Caki2 (cell line): ENCODE measurements around the gene DBI. TPM values are rescaled to one million over a fixed set of nuclear protein-coding genes. Genes with fewer than 3 reads are reported as not detected.
"Not testable (repeated sequence)": the region's sequence is repeated elsewhere in the genome, so short reads cannot be mapped to it uniquely, and the experiment has no call there.

ENCODE experiments used
- DNase-seq: peaks from one replicate; pipeline ENCODE4 v3.0.0-alpha.2; 2015; ENCODE audit warnings: low read depth
- in situ Hi-C: cut with HindIII; loops from 2 replicates; pipeline ENCODE4 v1.10.0; 2016; ENCODE audit warnings: low sequenced_read_pairs, low pct_unique_long_range_greater_than_20kb, mixed read lengths
- total RNA-seq: library from RNA; depleted of rRNA; stranded (reverse); fragments of >200 nt; shearing (Covaris generic); gene quantifications from 2 replicates; pipeline ENCODE4 v1.2.3, GENCODE V29; 2014; ENCODE audit warnings: low replicate concordance

Gene DBI
- total RNA-seq, 1 experiment from 2014 or later, result 107 TPM

DNA sequence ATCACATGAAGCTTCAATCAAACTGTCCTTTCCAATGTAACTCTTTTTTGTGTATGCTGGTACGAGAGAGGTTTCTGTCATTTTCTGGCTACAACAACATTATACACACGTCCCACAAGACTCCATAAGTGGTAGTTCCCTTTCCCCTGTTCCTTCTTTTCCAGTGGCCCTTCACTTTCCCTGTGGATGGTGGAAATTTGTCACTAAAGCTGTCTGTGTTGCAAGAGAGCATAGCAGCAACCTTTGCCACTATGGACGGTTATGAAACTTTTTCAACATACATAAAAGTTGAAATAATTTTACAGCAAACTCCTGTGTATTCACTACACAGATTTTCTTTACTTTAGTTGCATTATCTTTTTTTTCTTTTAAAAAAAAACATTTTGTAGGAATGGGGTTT is 18.7 kb downstream of the DBI start:
- in situ Hi-C loops, result no loop called here
- DNase-seq, result no peak

GRCh38 chr2:119387381-119388129 is 20.8 kb downstream of the DBI start:
- peak; percentile 96 for DNase-seq

DNA sequence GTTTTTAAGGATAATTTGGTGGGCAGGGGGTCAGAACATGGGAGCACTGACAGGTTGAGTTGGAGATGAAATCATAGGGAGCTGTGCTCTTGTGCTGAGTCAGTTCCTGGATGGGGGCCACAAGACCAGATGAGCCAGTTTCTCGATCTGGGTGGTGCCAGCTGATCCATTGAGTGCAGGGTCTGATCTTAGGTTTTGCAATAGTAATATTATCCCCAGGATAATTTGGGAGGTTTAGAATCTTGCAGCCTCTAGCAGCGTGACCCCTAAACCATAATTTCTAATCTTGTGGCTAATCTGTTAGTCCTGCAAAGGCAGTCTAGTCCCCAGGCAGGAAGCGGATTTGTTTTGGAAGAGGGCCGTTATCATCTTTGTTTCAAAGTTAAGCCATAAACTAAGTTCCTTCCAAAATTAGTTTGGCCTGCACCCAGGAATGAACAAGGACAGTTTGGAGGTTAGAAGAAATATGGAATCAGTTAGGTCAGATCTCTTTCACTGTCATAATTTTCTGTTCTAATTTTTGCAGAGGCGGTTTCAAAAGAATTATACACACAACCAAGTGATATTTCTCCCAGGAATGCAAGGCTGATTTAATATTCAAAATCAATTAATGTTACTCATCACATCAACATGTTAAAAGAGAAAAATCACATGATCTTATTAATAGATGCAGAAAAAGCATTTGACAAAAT is 23.0 kb downstream of the DBI start:
- DNase-seq, result no peak
- in situ Hi-C loops, result no loop called here

More at GRCh38 chr2:119387381-119388129, 20.8 kb downstream of the DBI start:
- in situ Hi-C loops, result no loop called here

DNA sequence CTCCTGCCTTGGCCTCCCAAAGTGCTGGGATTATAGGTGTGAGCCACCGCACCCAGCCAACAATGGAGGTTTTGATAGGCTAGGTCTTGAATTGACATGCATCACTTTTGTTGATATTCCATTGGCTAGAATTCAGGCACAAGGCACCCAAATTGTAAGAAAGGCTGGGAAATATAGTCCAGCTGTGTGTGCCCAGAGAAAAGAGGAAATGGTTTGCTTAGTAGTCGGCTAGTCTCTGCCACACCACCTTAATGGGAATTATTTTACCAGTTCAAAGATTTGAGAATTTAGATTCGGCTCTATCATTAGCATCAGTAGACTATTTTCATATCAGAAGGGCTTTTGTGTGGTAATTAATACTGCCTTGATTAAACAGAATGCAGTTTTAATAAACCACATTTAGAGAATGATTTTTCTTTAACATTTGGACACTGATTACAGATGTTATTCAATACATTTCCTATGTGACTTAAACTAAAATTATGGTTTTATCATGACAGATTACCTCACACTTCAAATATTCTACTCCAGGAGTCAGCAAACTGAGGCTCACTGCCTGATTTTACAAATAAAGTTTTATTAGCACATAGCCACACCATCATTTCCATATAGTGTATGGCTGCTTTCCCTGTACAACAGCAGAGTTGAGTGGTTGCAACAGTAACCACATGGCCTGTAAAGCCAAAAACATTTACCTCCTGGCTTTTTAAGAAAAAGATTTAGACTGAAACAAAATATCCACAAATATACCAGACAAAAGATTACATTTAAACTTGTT is 27.4 kb downstream of the DBI start:
- DNase-seq, result no peak
- in situ Hi-C loops, result no loop called here

- in situ Hi-C loops, result no loop called here
- DNase-seq, result no peak
These were observed 30.4 kb downstream of the DBI start for GRCh38 chr2:119397196-119397595.

GRCh38 chr2:119402106-119402505 is 35.3 kb downstream of the DBI start:
- in situ Hi-C loops, result loop anchor here (10.0 kb wide), 1 partner anchor 73 kb away; no protein-coding TSS in a partner anchor
- no peak for DNase-seq

- no peak for DNase-seq
- in situ Hi-C loops, result loop anchor here (10.0 kb wide), 1 partner anchor 72 kb away; no protein-coding TSS in a partner anchor
These were observed 36.1 kb downstream of the DBI start for GRCh38 chr2:119402645-119403560.

- not testable (repeated sequence) for DNase-seq
- in situ Hi-C loops, result loop anchor here (10.0 kb wide), 1 partner anchor 71 kb away; no protein-coding TSS in a partner anchor
These were observed 36.8 kb downstream of the DBI start for GRCh38 chr2:119403618-119404017.

DNA sequence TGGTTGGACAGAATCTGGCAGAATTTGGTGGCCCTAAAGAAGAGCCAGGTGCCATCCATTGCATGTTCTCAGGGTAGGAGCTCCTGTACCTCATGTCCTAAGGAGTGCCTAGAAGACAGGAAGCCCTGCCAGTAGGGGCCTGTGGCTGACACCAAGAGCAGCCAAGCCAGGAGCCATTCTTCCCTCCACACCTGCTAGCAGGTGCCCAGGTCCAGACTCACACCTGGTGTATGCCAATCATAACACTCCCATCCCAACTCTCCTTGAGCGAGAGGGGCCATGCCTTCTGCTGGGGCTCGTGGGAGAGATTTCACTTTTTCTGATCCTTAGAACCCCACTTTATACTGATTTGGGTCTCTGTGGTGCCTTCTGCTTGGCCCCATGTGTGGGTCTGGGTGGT is 38.4 kb downstream of the DBI start:
- in situ Hi-C loops, result loop anchor here (10.0 kb wide), 1 partner anchor 70 kb away; no protein-coding TSS in a partner anchor
- no peak for DNase-seq

GRCh38 chr2:119407430-119408220 is 40.8 kb downstream of the DBI start:
- in situ Hi-C loops, result loop anchor here (10.0 kb wide), 1 partner anchor 67 kb away; no protein-coding TSS in a partner anchor
- DNase-seq, result peak; percentile 56

- in situ Hi-C loops, result loop anchor here (10.0 kb wide), 1 partner anchor 67 kb away; no protein-coding TSS in a partner anchor
- DNase-seq, result no peak
These were observed 41.4 kb downstream of the DBI start for GRCh38 chr2:119408221-119408619.

DNA sequence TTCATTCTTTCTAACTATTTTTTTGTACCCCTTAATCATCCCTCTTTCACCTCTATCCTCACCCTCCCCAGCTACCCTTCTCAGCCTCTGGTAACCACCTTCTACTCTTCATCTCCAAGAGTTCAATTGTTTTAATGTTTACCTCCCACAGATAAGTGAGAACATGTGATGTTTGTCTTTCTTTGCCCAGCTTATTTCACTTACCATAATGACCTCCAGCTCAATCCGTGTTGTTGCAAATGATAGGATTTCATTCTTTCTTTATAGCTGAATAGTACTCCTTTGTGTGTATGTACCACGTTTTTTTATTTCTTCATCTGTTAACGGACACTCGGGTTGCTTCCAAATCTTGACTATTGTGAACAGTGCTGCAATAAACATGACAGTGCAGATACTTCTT is 42.7 kb downstream of the DBI start:
- no peak for DNase-seq
- in situ Hi-C loops, result loop anchor here (10.0 kb wide), 1 partner anchor 65 kb away; no protein-coding TSS in a partner anchor

- in situ Hi-C loops, result no loop called here
These were observed 48.1 kb downstream of the DBI start for GRCh38 chr2:119414894-119415293.

GRCh38 chr2:119415630-119416029 is 48.9 kb downstream of the DBI start:
- in situ Hi-C loops, result no loop called here
- DNase-seq, result no peak

More at GRCh38 chr2:119414894-119415293, 48.1 kb downstream of the DBI start:
- DNase-seq, result no peak

DNA sequence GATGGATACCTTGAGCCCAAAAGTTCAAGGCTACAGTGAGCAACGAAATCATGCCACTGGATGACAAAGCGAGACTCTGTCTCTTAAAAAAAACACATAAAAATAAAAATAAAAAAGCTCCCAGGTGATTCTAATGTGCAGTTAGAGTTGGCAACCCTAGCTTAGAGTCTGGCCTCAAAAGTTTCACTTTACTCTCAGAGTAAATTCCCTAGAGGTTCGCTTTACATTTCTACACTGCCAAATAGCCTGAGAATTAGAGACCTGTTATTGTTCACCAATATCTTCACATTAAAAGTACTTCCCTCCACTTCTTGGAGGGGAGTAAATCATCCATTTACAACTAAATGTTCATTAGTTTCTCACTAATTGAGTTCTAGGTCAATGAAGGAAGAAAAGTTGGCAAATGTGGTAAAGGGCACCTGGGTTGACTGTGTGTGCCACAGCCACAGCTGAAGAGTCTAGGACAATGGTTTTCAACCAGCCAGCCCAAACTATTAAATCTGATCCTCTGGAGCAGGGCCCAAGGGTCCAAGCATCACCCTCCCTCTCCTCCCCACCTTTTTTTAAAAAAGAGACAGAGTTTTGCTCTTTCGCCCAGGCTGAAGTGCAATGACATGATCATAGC is 49.6 kb downstream of the DBI start:
- no peak for DNase-seq
- in situ Hi-C loops, result no loop called here

DNA sequence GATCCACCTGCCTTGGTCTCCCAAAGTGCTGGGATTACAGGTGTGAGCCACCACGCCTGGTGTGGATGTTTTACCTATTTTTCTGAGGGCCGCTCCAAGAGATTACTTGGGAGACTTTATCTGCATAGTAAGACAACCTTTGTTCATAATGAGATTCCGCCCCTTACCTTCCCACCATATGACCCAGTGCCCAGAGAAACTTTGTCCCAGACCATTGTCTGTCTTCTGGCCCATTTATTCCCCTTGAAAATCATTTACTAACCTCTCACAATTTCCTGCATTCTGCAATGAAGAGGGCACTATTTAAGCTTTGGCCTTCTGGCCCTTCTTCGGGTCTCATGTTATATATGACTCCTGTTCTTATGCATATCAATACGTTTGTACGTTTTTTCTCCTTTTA is 51.1 kb downstream of the DBI start:
- no peak for DNase-seq
- in situ Hi-C loops, result no loop called here
